ENCODE results near the gene MTHFSD. TPM values are rescaled to one million over a fixed set of nuclear protein-coding genes. Genes with fewer than 3 reads are reported as not detected.

Gene MTHFSD
- total and polyA plus RNA-seq, 7 donors: 5.5 to 18.8 (median 10.9) TPM

GRCh38 chr16:86563469-86564345 is 8.7 kb upstream of the MTHFSD start:
- Histone ChIP-seq H3K9me3 (no peaks in the 10 kb centered on the region), H3K27me3 (peaks cover 42 to 97% (median 61%) of the 10 kb centered on the region in 3 donors), H3K36me3 (no peaks in the 10 kb centered on the region), H3K4me3 (no peak overlapping the region), H3K27ac (no peak overlapping the region), H3K4me1 (peaks cover 0 to 23% (median 19%) of the 10 kb centered on the region in 4 donors)
- intact Hi-C loops (cut with DNase I): loop anchor here (1.0 to 2.0 kb wide), 2 partner anchors 499 to 715 kb away; no protein-coding TSS in a partner anchor
- TF ChIP-seq POLR2A (IDR thresholded peaks at IDR 0.05): no peak
- TF ChIP-seq EP300 (IDR thresholded peaks at IDR 0.05): no peak
- peak; percentile 100 for TF ChIP-seq CTCF (IDR thresholded peaks at IDR 0.05)
- no peak for TF ChIP-seq POLR2AphosphoS5 (IDR thresholded peaks at IDR 0.05)
- peak; percentile 95 for DNase-seq
- 1% methylated on average over 41 of the region's 41 CpGs for WGBS, 2 donors

GRCh38 chr16:86562356-86562755 is 7.3 kb upstream of the MTHFSD start:
- TF ChIP-seq POLR2AphosphoS5 (IDR thresholded peaks at IDR 0.05): no peak
- WGBS, 2 donors: 78 to 86% methylated on average over 6 of the region's 6 CpGs
- Histone ChIP-seq H3K4me1 (peaks cover 0 to 23% (median 19%) of the 10 kb centered on the region in 4 donors), H3K27ac (no peak overlapping the region), H3K9me3 (no peaks in the 10 kb centered on the region), H3K4me3 (no peak overlapping the region), H3K36me3 (no peaks in the 10 kb centered on the region), H3K27me3 (peaks cover 31 to 86% (median 51%) of the 10 kb centered on the region in 3 donors)
- DNase-seq: peak; percentile 18
- intact Hi-C loops (cut with DNase I): no loop called here

GRCh38 chr16:86559802-86560305 is 4.8 kb upstream of the MTHFSD start:
- H3K9me3 ChIP-seq: no peaks in the 10 kb centered on the region
- no peak overlapping the region for H3K4me3 ChIP-seq
- peaks cover 2 to 17% (median 14%) of the 10 kb centered on the region in 4 donors for H3K4me1 ChIP-seq
- no peak overlapping the region for H3K27ac ChIP-seq
- WGBS, 2 donors: 84 to 90% methylated on average over 9 of the region's 9 CpGs
- no peak for DNase-seq
- peaks cover 9 to 61% (median 26%) of the 10 kb centered on the region in 3 donors for H3K27me3 ChIP-seq
- H3K36me3 ChIP-seq: no peaks in the 10 kb centered on the region
- intact Hi-C loops (cut with DNase I): loop anchor here (10.0 kb wide), 1 partner anchor 825 kb away; the partner anchor contains the start of gene FBXO31
- no peak for TF ChIP-seq EP300 (IDR thresholded peaks at IDR 0.05)
- no peak for TF ChIP-seq POLR2AphosphoS5 (IDR thresholded peaks at IDR 0.05)
- no peak for TF ChIP-seq POLR2A (IDR thresholded peaks at IDR 0.05)
- TF ChIP-seq CTCF (IDR thresholded peaks at IDR 0.05): no peak

- 77 to 82% methylated on average over 28 of the region's 28 CpGs for WGBS, 2 donors
- peaks cover 2 to 19% (median 14%) of the 10 kb centered on the region in 4 donors for H3K4me1 ChIP-seq
- peak; percentile 45 for DNase-seq
- intact Hi-C loops (cut with DNase I): loop anchor here (10.0 kb wide), 1 partner anchor 826 kb away; the partner anchor contains the start of gene FBXO31
- peaks cover 0 to 49% (median 15%) of the 10 kb centered on the region in 3 donors for H3K27me3 ChIP-seq
- TF ChIP-seq CTCF (IDR thresholded peaks at IDR 0.05) (no peak), EP300 (IDR thresholded peaks at IDR 0.05) (no peak), POLR2A (IDR thresholded peaks at IDR 0.05) (no peak), POLR2AphosphoS5 (IDR thresholded peaks at IDR 0.05) (no peak)
- no peak overlapping the region for H3K4me3 ChIP-seq
- no peaks in the 10 kb centered on the region for H3K9me3 ChIP-seq
- no peaks in the 10 kb centered on the region for H3K36me3 ChIP-seq
- no peak overlapping the region for H3K27ac ChIP-seq
These were observed 3.5 kb upstream of the MTHFSD start for GRCh38 chr16:86558355-86559193.
